ENCODE measurements around the gene MCOLN1.
"Not testable (repeated sequence)": the region's sequence is repeated elsewhere in the genome, so short reads cannot be mapped to it uniquely, and the experiment has no call there.

The MCOLN1 gene

DNA sequence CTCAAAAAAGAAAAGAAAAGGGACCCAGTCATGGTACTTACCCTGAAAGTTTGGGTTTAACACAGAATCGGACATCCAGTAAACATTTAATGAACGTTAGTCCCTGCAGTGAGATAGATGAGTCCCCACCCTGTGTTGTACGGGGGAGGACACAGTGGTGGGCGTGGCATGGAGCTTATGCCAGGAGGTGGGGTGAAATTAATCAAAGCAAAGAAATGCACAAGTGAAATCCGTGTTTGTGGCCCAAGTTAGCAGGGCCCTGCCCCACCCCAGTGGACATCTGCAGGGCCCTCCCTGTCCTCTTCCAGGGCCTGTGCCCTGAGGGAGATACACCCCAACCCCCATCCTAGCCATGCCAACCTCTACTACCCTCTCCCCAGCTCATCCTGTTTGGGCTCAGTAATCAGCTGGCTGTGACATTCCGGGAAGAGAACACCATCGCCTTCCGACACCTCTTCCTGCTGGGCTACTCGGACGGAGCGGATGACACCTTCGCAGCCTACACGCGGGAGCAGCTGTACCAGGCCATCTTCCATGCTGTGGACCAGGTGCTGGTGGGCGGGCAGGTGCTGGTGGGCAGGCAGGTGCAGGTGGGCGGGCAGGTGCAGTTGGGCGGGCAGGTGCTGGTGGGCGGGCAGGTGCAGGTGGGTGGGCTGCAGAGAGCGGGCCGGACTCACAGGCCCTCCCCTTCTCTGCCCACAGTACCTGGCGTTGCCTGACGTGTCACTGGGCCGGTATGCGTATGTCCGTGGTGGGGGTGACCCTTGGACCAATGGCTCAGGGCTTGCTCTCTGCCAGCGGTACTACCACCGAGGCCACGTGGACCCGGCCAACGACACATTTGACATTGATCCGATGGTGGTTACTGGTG, 3.9 kb downstream of the MCOLN1 start:
- no peak for DNase-seq

- DNase-seq, result no peak
These were observed 5.2 kb downstream of the MCOLN1 start for GRCh38 chr19:7527516-7528191.

DNA sequence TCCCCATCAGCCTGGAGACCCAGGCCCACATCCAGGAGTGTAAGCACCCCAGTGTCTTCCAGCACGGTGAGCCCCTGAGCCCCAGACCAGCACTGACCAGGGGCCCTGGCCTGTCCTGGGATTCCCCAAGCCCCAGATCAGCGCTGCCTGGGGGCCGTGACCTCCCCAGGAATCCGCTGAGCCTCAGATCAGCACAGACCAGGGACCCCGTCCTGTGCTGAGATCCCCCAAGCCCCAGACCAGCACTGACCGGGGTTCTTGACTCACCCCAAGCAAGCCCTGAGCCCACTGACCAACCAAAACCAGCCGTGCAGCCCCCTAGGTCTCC, 5.7 kb downstream of the MCOLN1 start:
- DNase-seq, result no peak

DNA sequence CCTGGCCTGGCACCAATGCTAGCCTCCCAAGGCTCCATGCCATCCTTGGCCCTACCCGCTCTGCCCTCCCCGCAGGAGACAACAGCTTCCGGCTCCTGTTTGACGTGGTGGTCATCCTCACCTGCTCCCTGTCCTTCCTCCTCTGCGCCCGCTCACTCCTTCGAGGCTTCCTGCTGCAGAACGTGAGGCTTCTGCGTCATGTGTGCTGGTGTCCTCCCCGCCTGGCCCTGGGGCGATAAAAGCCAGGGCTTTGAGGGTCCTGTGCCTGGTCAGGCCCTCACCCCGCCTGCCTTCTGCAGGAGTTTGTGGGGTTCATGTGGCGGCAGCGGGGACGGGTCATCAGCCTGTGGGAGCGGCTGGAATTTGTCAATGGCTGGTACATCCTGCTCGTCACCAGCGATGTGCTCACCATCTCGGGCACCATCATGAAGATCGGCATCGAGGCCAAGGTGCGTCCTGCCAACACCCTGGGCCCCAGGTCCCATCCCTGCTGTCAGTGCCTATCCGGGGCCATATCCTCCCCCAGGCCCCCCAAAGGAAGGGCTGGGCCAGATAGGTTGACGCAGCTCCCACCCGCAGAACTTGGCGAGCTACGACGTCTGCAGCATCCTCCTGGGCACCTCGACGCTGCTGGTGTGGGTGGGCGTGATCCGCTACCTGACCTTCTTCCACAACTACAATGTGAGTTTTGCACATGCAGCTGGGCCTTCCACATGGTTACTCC, 6.3 kb downstream of the MCOLN1 start:
- DNase-seq, result no peak

- no peak for DNase-seq
These were observed 6.8 kb downstream of the MCOLN1 start for GRCh38 chr19:7529246-7529600.

GRCh38 chr19:7529610-7530490, 7.4 kb downstream of the MCOLN1 start:
- no peak for DNase-seq

DNA sequence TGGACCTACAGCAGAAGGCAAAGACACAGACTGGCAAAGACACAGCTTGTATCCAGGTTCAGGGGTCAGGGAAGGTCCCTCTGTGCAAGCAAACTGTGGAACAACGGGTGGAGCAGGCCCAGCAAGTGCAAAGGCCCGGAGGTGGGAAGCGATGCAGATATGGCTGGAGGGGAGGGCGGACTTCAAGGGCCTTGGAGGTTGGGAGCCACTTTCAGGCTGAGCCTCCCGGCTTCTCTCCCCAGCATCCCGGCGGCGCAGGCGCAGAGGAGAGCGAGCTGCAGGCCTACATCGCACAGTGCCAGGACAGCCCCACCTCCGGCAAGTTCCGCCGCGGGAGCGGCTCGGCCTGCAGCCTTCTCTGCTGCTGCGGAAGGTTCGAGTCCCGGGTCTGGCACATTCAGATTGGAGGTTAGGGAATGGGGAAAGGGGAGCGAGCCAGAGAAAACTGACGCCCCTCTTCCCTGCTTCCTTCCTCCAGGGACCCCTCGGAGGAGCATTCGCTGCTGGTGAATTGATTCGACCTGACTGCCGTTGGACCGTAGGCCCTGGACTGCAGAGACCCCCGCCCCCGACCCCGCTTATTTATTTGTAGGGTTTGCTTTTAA, 11.0 kb downstream of the MCOLN1 start:
- DNase-seq, result no peak

DNA sequence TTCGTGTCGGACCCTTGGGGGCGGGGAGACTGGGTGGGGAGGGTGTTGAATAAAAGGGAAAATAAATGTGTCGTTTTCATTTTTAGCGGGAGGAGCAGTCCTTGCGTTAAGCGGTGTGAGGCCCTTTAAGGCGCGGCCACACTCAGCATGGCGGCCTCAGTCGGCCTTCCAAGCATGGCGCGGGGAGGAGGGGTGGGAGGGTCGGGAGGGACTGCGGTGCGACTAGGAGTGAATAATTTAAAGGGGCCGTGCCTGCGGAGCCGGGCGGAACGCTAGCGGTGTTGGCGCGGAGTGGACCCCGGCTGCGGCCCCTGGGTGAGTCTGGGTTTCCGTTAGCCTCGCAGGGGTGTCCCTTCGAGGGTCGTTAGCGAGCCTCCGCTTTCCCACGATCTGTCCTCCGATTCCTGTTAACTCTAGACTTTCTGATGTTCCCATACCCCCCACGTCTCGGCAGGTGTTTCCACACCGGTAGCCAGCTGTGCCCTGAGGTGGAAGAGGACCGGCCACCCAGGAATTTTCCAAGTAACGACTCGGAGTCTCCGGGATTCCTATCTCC, 11.6 kb downstream of the MCOLN1 start:
- peak; percentile 73 for DNase-seq

GRCh38 chr19:7534531-7535046, 12.2 kb downstream of the MCOLN1 start:
- peak; percentile 38 for DNase-seq

DNA sequence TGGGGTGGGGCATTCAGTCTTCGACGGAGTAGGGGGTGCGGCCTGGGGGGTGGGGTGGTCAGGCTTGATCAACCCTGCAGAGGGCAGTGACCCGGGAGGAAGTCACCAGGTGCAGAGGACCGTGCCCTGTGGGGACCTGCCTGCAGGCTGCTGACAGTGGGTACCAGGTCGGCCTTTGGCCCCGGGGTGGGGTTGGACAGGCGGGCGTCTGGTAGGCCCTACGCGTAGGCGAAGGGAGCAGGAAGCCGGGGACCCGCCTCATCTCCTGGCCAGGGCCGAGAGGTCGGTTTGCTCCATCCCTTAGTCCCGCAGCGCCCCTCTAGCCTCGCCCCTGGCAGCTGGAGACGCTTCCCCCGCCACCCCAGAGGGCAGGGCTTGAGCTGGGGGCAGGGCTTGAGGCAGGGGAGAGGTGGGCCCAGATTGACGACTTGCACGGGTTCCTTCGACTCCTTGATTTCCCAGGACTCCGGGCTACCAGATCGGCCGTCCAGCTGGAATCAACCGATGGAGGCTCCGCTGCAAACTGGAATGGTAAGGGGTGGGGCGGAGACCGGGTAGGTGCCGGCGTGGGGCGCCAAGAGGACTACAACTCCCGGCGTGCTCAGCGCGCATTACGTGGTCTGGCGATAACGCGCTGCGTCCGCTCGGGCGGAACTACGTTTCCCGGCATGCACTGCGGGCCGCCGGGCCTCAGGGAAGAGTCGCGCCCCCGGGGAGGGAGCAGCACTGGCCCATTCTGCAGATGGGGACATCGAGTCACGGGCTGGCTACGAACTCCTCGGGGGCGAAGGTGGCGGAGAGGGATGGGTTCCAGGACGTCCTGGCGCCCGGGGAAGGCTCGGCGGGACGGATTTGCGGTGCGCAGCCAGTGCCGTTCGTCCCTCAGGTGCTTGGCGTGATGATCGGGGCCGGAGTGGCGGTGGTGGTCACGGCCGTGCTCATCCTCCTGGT, 12.9 kb downstream of the MCOLN1 start, which contains the start of gene PNPLA6:
Gene PNPLA6, plus strand, starts transcription at position 671 of the 951 bp plus-strand sequence. Its CDS starts 72 bp downstream, at position 743.
- peak; percentile 93 for DNase-seq

GRCh38 chr19:7535998-7536695, 13.7 kb downstream of the MCOLN1 start:
- DNase-seq, result no peak

DNA sequence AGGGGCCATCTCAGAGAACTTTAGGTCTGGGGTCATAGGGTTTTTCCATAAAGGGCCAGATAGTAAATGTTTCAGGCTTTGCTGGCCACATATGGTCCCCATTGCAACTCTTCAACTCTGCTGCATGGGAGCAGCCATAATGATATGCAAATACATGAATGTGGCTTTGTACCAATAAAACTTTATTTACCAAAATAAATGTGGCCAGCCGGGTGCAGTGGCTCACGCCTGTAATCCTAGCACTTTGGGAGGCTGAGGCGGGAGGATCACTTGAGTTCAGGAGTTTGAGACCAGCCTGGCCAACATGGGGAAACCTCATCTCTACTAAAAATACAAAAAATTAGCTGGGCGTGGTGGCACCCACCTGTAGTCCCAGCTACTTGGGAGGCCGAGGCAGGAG, 16.6 kb downstream of the MCOLN1 start:
- not testable (repeated sequence) for DNase-seq

DNA sequence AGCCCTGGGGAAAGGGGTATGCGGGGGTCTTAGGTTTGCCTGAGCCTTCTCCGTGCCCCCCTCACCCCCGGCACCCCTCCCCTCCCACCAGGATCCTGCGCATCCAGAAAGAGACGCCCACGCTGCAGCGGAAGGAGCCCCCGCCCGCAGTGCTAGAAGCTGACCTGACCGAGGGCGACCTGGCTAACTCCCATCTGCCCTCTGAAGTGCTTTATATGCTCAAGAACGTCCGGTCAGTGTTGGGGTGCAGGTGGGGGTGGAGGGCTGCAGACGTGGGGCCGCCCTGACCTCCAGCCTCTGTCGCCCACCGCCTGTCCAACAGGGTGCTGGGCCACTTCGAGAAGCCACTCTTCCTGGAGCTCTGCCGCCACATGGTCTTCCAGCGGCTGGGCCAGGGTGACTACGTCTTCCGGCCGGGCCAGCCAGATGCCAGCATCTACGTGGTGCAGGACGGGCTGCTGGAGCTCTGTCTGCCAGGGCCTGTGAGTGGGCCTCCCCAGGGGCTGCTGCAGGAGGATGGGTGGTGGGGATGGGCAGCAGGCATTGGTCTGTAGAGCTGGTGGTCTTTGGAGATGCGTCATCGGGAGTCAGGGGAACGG, 17.5 kb downstream of the MCOLN1 start:
- no peak for DNase-seq

- no peak for DNase-seq
These were observed 18.5 kb downstream of the MCOLN1 start for GRCh38 chr19:7540761-7541474.

- DNase-seq, result no peak
These were observed 19.0 kb downstream of the MCOLN1 start for GRCh38 chr19:7541475-7541824.

GRCh38 chr19:7541828-7542443, 19.5 kb downstream of the MCOLN1 start:
- DNase-seq, result no peak

DNA sequence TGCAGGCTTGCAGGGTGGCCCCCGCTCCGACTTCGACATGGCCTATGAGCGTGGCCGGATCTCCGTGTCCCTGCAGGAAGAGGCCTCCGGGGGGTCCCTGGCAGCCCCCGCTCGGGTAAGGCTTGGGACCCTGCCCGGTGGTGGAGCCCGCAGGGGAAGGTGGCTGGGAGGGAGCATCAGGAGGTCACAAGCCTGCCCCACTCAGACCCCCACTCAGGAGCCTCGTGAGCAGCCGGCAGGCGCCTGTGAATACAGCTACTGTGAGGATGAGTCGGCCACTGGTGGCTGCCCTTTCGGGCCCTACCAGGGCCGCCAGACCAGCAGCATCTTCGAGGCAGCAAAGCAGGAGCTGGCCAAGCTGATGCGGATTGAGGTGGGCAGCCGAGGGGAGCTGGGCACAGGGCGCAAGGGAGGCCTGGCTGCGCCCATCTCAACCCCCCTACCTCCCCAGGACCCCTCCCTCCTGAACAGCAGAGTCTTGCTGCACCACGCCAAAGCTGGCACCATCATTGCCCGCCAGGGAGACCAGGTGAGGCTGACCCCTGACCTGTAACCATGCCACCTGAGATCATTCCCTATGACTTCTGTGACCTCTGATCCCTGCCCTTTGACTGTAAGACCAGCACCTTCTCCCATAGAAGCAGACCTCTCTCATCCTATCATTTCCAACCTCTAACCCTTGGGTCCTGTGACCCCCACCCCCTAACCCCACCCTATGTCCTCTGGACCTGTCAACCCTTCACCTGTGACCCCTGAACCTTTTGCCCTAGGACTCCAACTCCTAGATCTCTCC, 20.3 kb downstream of the MCOLN1 start:
- no peak for DNase-seq

- no peak for DNase-seq
These were observed 22.2 kb downstream of the MCOLN1 start for GRCh38 chr19:7544626-7545025.
